IPS-NIHi11 (cell line): ENCODE data around the gene ATP2A2.
"Not testable (repeated sequence)": the region's sequence is repeated elsewhere in the genome, so short reads cannot be mapped to it uniquely, and the experiment has no call there.

ENCODE experiments used
- DNase-seq: peaks from one replicate; pipeline ENCODE4 v3.0.0; 2012; ENCODE audit warnings: mixed read lengths, low spot score

Gene ATP2A2

DNA sequence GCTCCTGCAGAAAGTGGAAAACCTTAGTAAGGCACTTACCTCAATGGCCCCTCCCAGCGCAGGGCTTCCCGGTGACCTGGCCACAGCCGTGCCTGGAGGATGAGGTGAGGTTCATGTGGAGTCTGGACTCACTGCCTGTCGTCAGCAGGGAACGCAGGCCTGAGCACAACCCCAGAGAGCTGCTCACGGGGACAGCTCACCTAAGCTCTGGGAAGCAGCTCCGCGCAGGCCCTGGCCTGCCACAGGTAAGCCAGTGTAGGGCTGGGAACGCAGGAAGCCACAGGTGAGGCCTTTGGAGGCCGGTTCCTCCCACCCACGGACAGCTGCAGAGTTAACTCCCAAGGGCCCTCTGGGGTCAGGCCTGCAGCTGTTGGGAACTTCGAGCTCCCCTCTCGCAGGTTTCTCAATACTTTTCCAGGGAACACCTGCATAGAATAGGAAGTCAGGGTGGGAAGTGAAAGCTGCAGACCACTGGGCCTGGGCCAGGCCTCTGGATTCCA is 89.7 kb downstream of the ATP2A2 start:
- no peak for DNase-seq

DNA sequence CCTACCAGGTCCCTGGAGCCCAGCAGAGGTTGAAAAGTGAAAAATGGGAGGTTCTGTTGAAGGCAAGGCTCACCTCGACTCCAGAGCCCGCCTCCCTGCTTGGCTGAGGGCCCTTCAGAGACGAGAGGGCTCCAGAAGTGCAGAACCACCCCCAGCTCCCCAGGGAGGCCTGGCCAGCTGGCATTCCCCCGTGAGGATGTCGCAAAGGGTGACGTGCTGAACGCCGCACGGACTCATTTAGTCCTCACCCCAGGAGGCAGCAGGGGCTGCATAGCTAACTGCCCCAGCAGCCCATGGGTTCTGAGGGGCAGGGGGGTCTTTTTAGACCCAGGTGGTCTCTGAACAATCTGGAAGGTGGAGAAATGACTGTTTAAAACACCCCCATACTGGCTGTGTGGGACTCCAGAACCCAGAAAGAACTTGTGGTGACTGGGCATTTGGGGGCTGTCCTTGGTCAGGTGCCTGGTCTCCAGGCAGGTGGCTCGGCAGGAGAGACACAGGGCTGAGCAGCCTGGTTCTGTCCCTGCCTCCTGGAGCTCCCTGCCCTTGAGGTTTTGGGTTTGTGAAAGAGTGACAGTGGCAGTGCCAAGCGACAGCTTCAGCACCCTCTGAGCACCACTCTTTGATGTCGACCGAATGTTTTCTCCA is 90.5 kb downstream of the ATP2A2 start:
- DNase-seq: no peak

DNA sequence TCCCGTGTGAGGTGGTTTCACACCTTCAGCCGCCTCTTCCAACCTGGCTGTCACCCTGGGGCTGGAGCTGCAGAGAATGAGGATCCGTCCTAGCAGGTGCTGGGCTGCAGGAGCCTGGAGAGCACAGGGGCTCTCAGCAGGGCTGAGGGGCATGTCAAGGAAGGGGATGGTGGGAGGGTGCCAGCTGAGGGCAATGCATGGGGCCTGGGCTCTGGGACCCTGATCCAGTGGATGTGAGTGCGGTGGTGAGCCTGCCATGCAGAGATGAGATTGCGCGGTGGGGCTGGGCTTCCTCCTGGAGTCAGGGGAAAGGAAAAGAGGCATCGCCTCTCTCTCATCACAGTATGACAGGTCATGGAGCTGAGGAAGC is 91.0 kb downstream of the ATP2A2 start:
- no peak for DNase-seq

DNA sequence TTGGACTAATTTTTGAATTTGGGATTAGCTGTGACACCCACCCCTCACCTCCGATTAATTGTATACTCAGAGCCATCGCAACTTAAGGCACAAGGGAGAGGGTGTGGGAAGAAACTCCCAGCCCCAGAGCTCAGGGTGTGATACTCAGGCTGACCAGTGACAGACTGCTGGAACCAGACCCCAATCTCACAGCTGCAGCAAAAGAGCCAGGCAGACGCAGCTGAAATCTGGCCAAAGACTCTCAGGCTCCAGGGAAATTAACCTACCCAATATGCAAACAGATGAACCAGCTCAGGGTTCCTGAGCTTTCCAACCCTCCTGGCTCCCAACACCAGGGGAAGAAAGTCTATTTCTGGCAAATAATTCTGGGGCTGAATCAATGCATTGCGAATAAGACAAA is 92.0 kb downstream of the ATP2A2 start:
- no peak for DNase-seq

DNA sequence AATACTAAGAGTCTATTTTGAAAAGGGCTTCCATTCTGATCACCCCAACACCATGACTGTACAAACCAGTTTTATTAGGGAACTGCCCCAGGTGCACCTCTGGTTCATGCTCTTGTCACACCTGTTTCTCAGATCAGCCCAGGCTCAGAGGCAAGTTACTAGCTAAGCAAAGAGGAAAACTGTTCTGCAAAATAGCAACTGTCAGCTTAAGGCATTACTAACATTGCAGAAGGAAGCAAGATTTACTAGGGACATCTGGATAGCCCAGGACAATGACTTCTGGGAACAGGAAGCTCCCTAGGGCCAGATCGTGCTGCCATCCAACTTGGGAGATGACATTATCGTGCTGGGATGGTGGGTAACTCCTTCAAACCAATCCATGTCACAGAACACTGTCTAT is 92.4 kb downstream of the ATP2A2 start:
- DNase-seq: no peak

DNA sequence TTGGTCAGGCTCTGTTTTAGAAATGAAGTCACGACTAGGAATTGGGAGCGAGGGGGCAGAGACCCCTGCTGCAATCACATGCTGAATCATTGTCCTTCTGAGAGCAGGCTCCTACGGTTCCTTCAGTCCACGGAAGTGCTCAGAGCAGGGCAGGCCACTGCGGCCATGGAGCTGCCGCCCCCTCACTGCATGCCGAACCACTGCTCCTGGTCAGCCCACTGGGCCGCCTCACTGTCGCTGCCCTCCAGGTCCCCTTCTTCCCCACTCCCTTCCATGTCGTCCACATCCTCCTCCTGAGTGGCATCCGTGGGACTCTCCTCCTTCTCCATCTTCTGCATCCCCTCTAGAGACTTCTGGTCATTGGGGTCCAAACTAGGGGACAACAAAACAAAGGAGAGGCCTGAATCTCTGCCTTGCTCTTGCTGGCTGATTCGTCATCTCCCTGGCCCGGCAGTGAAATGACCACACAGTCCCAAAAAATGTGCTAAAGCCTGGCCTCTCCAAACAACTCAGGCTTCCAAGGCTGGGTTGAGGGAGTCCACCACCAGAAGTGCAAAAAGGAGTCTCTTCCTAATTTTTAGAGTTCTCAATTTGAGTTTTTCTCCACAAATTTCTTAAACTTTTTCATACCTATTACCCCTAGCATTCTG is 93.0 kb downstream of the ATP2A2 start:
- no peak for DNase-seq

DNA sequence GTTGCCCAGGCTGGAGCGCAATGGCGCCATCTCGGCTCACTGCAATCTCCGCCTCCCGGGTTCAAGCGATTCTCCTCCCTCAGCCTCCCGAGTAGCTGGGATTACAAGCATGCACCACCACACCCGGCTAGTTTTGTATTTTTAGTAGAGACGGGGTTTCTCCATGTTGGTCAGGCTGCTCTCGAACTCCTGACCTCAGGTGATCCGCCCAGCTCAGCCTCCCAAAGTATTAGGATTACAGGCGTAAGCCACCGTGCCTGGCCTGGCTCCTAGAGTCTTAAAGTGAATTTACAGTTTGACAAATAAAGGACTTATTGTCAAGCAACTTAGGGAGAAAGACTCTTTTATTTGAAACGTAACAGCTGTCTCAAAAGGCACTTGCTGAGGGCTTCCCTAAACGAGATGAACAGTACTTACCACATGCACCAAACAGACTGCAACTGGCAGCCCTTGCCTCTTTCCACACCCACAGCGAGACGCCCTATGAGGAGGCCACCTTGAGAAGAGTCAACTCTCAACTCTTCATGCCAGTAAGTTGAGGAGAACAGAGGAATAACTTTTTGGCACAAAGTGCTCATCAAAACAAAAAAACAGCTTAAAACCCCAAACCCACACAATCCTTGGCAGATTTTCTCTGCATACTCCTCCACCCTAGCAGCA is 97.2 kb downstream of the ATP2A2 start:
- DNase-seq: not testable (repeated sequence)

DNA sequence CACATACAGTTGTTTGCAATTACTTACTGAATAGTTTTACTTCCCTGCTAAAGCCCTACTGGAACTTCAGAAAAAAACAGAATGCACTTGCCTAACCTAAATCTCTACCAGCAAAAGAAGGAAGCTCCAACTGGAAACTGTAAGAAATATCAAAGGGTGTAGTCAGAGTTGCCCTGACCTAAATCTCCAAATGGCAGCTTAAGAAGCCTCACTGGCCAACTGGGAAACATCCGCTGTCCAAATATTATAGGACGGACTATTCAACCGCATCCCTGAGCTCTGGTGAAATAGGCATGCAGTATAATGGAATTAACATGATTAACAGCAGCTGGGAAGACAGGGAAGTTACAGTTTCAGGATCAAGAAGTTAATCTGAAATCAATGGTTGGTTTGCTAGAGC is 98.2 kb downstream of the ATP2A2 start:
- no peak for DNase-seq

DNA sequence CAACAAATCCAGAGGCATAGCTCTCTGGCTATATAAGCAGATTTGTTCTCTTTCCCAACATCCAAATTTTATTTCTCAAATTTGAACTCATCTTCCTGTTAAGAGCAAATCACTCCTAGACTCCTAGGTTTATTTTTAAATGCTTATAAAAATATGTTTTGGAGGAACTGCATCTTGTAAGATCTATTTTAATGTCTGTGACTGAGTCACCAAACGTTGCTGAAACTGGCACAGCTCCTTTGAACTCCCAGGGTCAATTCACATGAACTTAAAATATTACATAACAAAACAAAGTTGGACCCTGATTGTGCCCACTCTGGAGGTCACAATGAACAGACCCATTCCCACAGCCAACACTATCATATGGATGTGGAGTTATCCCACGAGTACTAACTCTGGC is 98.6 kb downstream of the ATP2A2 start:
- DNase-seq: no peak

DNA sequence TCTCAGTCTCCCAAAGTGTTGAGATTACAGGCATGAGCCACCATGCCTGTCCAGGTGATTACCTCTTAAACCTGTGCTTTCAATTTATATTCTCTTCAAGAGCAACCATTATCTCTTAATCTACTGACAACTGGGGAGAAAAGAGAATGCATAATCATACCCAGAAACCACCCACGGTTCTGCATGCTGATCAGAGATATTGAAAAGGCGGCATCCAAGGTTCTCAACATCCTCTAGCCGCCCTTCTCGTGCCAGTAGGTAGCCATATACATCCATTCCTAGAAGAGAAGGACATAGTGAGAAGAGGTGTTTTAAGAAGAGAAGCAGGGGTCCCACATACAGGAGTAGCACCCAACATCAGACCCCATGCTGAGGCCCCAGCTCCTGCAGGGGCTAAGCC is 101.6 kb downstream of the ATP2A2 start:
- DNase-seq: no peak
